VCaP (cell line): ENCODE results near the gene TPK1.

ENCODE experiments used
- H3K27ac ChIP-seq: fragments of 450-650 bp; 2 replicates; pipeline ENCODE4 v1.5.1; 2017
- CTCF ChIP-seq: fragments of 450-650 bp; conservative IDR thresholded peaks from 2 replicates; pipeline ENCODE4 v1.5.1; 2017; ENCODE audit warnings: mild to moderate bottlenecking, moderate library complexity

Gene TPK1

GRCh38 chr7:144763291-144763690 lies 72.6 kb downstream of the TPK1 start:
- H3K27ac ChIP-seq = no peak overlapping the region
- TF ChIP-seq CTCF = no peak

GRCh38 chr7:144762853-144763252 lies 73.0 kb downstream of the TPK1 start:
- TF ChIP-seq CTCF = no peak
- no peak overlapping the region for H3K27ac ChIP-seq

- TF ChIP-seq CTCF = no peak
- H3K27ac ChIP-seq = no peak overlapping the region
These were observed 74.4 kb downstream of the TPK1 start for GRCh38 chr7:144761493-144761892.

- no peak for TF ChIP-seq CTCF
These were observed 76.2 kb downstream of the TPK1 start for GRCh38 chr7:144759653-144760052.

GRCh38 chr7:144747936-144748335 lies 87.9 kb downstream of the TPK1 start:
- H3K27ac ChIP-seq = no peak overlapping the region
- no peak for TF ChIP-seq CTCF

More at GRCh38 chr7:144759653-144760052, 76.2 kb downstream of the TPK1 start:
- no peak overlapping the region for H3K27ac ChIP-seq

- H3K27ac ChIP-seq = no peak overlapping the region
- peak; percentile 91 for TF ChIP-seq CTCF
These were observed 97.0 kb downstream of the TPK1 start for GRCh38 chr7:144738708-144739314.

- H3K27ac ChIP-seq = no peak overlapping the region
- no peak for TF ChIP-seq CTCF
These were observed 97.7 kb downstream of the TPK1 start for GRCh38 chr7:144738146-144738545.
